Measurements from ENCODE around the gene CHD1.

Gene CHD1

GRCh38 chr5:98847054-98847453 lies 81.8 kb downstream of the CHD1 start:
- H3K9me3 Mint-ChIP-seq = no peaks in the 10 kb centered on the region
- DNase-seq (ENCODE audit: low spot score in 2 of 2) (no peak), ATAC-seq (replicated peaks; ENCODE audit: extremely low read depth, poor library complexity, severe bottlenecking) (no peak)
- H3K4me1 Mint-ChIP-seq = no peaks in the 10 kb centered on the region
- no peaks in the 10 kb centered on the region for H3K36me3 Mint-ChIP-seq (ENCODE audit: insufficient read depth)
- H3K27ac Mint-ChIP-seq (ENCODE audit: low read depth) = no peak overlapping the region
- H3K27me3 Mint-ChIP-seq = no peaks in the 10 kb centered on the region
- H3K4me3 Mint-ChIP-seq = no peak overlapping the region

DNA sequence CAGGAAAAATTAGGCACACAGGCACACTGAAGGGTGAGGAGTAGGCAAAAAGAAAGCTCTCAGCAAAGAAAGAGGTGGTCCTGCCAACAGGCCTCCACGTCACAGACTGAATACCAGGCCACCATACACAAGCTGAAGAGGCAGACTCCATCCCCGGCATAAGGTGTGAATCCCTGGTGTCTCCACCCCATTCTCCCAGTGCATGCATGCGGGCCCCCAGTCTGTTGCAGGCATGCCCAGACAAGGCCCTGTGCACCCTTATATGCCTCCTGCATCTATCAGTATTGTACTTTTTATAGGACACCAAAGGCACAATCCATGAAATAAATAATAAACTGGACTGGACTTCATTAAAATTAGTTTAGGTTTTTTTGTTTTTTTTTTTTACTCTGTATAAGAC lies 82.3 kb downstream of the CHD1 start:
- H3K27ac Mint-ChIP-seq (ENCODE audit: low read depth) = no peak overlapping the region
- ATAC-seq (replicated peaks; ENCODE audit: extremely low read depth, poor library complexity, severe bottlenecking) = no peak
- DNase-seq (ENCODE audit: low spot score in 2 of 2) = no peak

DNA sequence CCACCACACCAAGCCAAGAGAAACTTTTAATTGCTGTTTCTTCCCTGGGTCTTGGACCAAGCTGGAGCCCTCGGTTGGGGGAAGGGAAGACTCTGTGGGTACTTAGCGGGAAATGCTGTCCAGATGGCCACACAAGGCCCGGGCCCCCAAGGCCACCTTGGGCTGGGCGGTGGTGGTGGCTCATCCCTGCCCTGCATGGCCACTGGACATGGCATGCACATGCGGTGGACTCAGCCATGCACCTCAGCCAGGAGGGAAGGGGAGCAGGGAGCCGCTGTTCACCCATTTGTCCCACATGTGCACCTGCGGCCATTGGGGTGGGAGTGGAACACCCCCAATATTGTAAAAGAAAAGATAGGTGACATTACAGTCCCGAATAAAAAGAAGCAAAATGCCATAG lies 82.9 kb downstream of the CHD1 start:
- H3K9me3 Mint-ChIP-seq = no peaks in the 10 kb centered on the region
- H3K27ac Mint-ChIP-seq (ENCODE audit: low read depth) = no peak overlapping the region
- no peaks in the 10 kb centered on the region for H3K27me3 Mint-ChIP-seq
- no peak for ATAC-seq (replicated peaks; ENCODE audit: extremely low read depth, poor library complexity, severe bottlenecking)
- H3K4me3 Mint-ChIP-seq = no peak overlapping the region
- no peaks in the 10 kb centered on the region for H3K36me3 Mint-ChIP-seq (ENCODE audit: insufficient read depth)
- DNase-seq (ENCODE audit: low spot score in 2 of 2) = no peak
- no peaks in the 10 kb centered on the region for H3K4me1 Mint-ChIP-seq

More for the DNA sequence above, 82.3 kb downstream of the CHD1 start:
- Mint-ChIP-seq H3K27me3 (no peaks in the 10 kb centered on the region), H3K36me3 (ENCODE audit: insufficient read depth) (no peaks in the 10 kb centered on the region), H3K4me3 (no peak overlapping the region), H3K4me1 (no peaks in the 10 kb centered on the region), H3K9me3 (no peaks in the 10 kb centered on the region)

GRCh38 chr5:98844865-98845264 lies 83.9 kb downstream of the CHD1 start:
- DNase-seq (ENCODE audit: low spot score in 2 of 2) = no peak
- H3K36me3 Mint-ChIP-seq (ENCODE audit: insufficient read depth) = no peaks in the 10 kb centered on the region
- no peaks in the 10 kb centered on the region for H3K27me3 Mint-ChIP-seq
- no peak overlapping the region for H3K4me3 Mint-ChIP-seq
- no peak overlapping the region for H3K27ac Mint-ChIP-seq (ENCODE audit: low read depth)
- no peaks in the 10 kb centered on the region for H3K4me1 Mint-ChIP-seq
- ATAC-seq (replicated peaks; ENCODE audit: extremely low read depth, poor library complexity, severe bottlenecking) = no peak
- no peaks in the 10 kb centered on the region for H3K9me3 Mint-ChIP-seq

GRCh38 chr5:98843481-98843880 lies 85.3 kb downstream of the CHD1 start:
- H3K27me3 Mint-ChIP-seq = no peaks in the 10 kb centered on the region
- DNase-seq (ENCODE audit: low spot score in 2 of 2) (no peak), ATAC-seq (replicated peaks; ENCODE audit: extremely low read depth, poor library complexity, severe bottlenecking) (no peak)
- no peaks in the 10 kb centered on the region for H3K36me3 Mint-ChIP-seq (ENCODE audit: insufficient read depth)
- H3K27ac Mint-ChIP-seq (ENCODE audit: low read depth) = no peak overlapping the region
- no peaks in the 10 kb centered on the region for H3K9me3 Mint-ChIP-seq
- no peak overlapping the region for H3K4me3 Mint-ChIP-seq
- H3K4me1 Mint-ChIP-seq = no peaks in the 10 kb centered on the region

DNA sequence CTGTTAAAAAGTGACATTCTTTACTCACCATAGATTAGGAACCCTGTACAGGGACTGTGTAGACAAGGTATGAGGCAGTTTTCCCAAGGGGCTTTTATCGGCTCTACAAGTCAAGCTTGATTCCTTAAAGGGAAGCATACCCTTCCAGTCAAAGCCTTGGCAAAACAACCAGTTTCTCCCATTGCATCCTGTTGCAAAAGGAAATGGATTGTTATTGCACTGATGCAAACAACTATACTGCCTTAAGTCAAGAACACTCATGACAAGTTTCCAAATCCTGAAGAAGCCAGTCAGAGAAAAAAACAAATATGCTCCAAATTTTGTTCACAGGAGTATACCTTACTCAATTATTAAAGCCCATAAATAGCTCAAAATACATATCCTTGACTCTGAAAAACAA lies 87.9 kb downstream of the CHD1 start:
- ATAC-seq (replicated peaks; ENCODE audit: extremely low read depth, poor library complexity, severe bottlenecking) (no peak), DNase-seq (ENCODE audit: low spot score in 2 of 2) (no peak)
- Mint-ChIP-seq H3K4me3 (no peak overlapping the region), H3K27ac (ENCODE audit: low read depth) (no peak overlapping the region), H3K9me3 (no peaks in the 10 kb centered on the region), H3K36me3 (ENCODE audit: insufficient read depth) (no peaks in the 10 kb centered on the region), H3K4me1 (no peaks in the 10 kb centered on the region), H3K27me3 (no peaks in the 10 kb centered on the region)

DNA sequence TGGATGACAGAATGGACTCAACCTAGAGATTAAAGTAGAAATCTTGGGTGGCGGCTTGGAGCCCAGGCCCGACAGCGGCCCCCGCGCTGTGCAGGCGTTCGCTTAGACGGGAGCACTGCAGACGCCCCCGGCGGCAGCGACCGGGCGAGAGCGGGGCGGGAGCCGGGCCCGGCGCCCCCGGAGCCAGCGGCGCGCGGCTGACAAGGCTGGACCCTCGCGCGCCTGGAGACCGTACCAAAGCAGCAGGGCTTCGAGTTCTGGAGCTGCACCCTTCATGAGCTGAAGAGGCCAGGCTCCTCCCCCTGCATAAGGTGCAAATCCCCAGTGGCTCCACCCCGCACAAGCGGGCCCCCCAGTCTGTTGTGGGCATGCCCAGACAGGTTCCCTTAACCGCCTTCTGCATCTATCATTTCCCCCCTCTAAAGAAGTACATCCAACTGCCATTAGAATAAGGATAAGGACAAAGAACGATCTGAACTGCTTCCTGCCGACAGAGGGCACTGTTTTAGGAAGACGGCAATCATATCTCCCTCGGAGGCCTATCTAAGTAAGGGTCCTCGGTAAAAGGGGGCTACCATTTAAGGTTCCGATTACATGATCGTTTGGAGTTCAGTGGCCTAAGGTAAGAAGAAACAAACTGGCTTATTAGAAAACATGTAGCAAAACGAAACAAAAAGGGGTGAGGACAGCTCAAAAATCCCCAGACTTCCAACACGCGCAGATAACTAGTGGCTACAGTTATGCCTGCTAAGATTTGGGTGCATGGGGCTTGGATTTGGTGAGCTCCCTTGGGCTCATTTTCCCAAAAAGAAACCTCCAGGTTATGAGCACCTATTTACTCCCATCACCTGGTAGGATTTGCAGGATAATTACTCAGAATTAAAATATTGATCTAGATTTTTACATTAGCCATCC lies 89.1 kb downstream of the CHD1 start:
- H3K4me1 Mint-ChIP-seq = no peaks in the 10 kb centered on the region
- ATAC-seq (replicated peaks; ENCODE audit: extremely low read depth, poor library complexity, severe bottlenecking) = no peak
- H3K36me3 Mint-ChIP-seq (ENCODE audit: insufficient read depth) = no peaks in the 10 kb centered on the region
- no peaks in the 10 kb centered on the region for H3K27me3 Mint-ChIP-seq
- no peaks in the 10 kb centered on the region for H3K9me3 Mint-ChIP-seq
- H3K27ac Mint-ChIP-seq (ENCODE audit: low read depth) = no peak overlapping the region
- H3K4me3 Mint-ChIP-seq = peak overlapping the region; percentile 41
- no peak for DNase-seq (ENCODE audit: low spot score in 2 of 2)

DNA sequence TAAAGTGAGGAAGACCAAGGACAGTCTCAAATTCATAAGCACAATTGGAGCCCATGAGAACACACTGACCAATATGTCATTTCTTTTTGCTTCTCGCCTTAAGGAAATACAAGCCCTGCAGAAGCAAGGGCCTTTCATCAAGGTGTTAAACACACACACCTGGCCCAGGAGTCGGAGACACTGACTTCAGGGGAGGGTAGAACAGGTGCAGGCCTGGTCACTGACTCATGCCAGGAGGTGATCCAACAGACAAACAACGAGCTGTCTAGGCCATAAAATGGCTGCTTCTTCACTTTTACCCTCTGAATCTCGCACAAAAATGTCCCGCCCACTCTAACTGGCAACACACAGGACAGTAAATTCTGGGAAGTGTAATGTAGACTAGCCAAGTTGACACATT lies 92.6 kb downstream of the CHD1 start:
- Mint-ChIP-seq H3K4me3 (no peak overlapping the region), H3K36me3 (ENCODE audit: insufficient read depth) (no peaks in the 10 kb centered on the region), H3K9me3 (no peaks in the 10 kb centered on the region), H3K27ac (ENCODE audit: low read depth) (no peak overlapping the region), H3K27me3 (no peaks in the 10 kb centered on the region), H3K4me1 (no peaks in the 10 kb centered on the region)
- DNase-seq (ENCODE audit: low spot score in 2 of 2) (no peak), ATAC-seq (replicated peaks; ENCODE audit: extremely low read depth, poor library complexity, severe bottlenecking) (no peak)

DNA sequence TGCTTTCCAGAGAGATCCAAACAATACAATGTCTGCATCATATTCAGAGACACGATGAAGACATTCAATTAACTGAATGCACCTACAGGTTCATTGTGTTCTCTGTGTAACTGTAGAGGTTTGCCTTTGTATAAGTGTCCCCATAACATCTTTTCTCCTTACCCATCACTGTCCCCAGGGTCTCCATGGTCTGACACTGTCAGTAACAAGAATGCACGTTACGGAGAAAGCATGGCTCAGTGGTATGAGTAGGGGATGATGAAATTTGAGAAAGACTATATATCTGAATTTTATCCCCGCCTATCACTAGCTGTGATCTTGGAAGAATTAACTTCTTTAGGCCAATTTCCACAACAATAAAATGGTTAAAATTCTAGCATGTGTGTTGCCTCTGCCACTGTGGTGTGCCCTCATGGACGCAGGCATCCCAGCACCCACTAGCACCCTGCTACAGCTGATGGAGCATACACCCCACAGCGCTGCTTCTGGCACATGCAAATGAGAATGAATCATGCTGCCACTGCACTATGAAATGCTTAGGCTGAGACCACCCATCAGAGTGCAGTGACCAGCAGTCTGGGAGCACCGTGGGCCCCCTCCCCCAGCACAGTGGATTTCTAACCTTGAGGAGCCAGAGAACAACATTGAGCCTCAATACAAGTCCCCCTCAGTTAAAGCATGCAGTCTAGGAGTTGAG lies 101.1 kb downstream of the CHD1 start:
- DNase-seq (ENCODE audit: low spot score in 2 of 2) = no peak
- Mint-ChIP-seq H3K4me3 (no peak overlapping the region), H3K36me3 (ENCODE audit: insufficient read depth) (no peaks in the 10 kb centered on the region), H3K9me3 (no peaks in the 10 kb centered on the region), H3K27ac (ENCODE audit: low read depth) (no peak overlapping the region), H3K4me1 (no peaks in the 10 kb centered on the region), H3K27me3 (no peaks in the 10 kb centered on the region)
- ATAC-seq (replicated peaks; ENCODE audit: extremely low read depth, poor library complexity, severe bottlenecking) = no peak

DNA sequence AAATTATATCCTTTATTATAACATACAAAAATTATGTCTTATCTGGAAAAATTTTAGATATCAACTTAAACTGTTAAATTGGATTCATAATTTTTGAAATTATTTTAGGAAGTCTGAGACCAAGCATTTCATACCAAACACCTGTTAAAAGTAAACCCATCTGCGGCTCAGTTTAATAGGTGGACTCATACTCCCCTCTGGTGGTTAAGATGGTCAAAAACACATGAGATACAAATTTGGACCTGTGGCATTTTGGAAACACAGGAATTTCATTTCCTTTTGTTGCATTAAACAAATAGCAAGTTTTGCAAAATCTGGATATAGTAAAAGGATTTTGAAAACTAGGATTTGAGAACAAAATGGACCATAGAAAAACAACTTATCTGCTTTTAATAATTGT lies 101.6 kb downstream of the CHD1 start:
- Mint-ChIP-seq H3K9me3 (no peaks in the 10 kb centered on the region), H3K4me1 (no peaks in the 10 kb centered on the region), H3K27me3 (no peaks in the 10 kb centered on the region), H3K36me3 (ENCODE audit: insufficient read depth) (no peaks in the 10 kb centered on the region), H3K27ac (ENCODE audit: low read depth) (no peak overlapping the region), H3K4me3 (no peak overlapping the region)
- DNase-seq (ENCODE audit: low spot score in 2 of 2) (no peak), ATAC-seq (replicated peaks; ENCODE audit: extremely low read depth, poor library complexity, severe bottlenecking) (no peak)

- H3K27me3 Mint-ChIP-seq = no peaks in the 10 kb centered on the region
- H3K36me3 Mint-ChIP-seq (ENCODE audit: insufficient read depth) = no peaks in the 10 kb centered on the region
- H3K4me1 Mint-ChIP-seq = no peaks in the 10 kb centered on the region
- ATAC-seq (replicated peaks; ENCODE audit: extremely low read depth, poor library complexity, severe bottlenecking) (no peak), DNase-seq (ENCODE audit: low spot score in 2 of 2) (no peak)
- no peaks in the 10 kb centered on the region for H3K9me3 Mint-ChIP-seq
- no peak overlapping the region for H3K4me3 Mint-ChIP-seq
- H3K27ac Mint-ChIP-seq (ENCODE audit: low read depth) = no peak overlapping the region
Measured at GRCh38 chr5:98825582-98826375, 103.0 kb downstream of the CHD1 start.

- H3K4me3 Mint-ChIP-seq = no peak overlapping the region
- ATAC-seq (replicated peaks; ENCODE audit: extremely low read depth, poor library complexity, severe bottlenecking) (no peak), DNase-seq (ENCODE audit: low spot score in 2 of 2) (no peak)
- H3K27ac Mint-ChIP-seq (ENCODE audit: low read depth) = no peak overlapping the region
- no peaks in the 10 kb centered on the region for H3K4me1 Mint-ChIP-seq
- H3K9me3 Mint-ChIP-seq = no peaks in the 10 kb centered on the region
- no peaks in the 10 kb centered on the region for H3K36me3 Mint-ChIP-seq (ENCODE audit: insufficient read depth)
- no peaks in the 10 kb centered on the region for H3K27me3 Mint-ChIP-seq
Measured at GRCh38 chr5:98816582-98817222, 112.1 kb downstream of the CHD1 start.
